B cell (primary cell): Measurements from ENCODE around the gene AGO3.

Experiments
- EZH2 ChIP-seq: IDR thresholded peaks from 2 replicates; pipeline ENCODE4 v1.6.1; 2012; ENCODE audit warnings: borderline replicate concordance, low read depth, mild to moderate bottlenecking, moderate library complexity, low read length; ENCODE audit not compliant: insufficient read depth, poor library complexity, severe bottlenecking
- TF ChIP-seq, protein P1 (sequence below): fragments of 200-600 bp; IDR thresholded peaks from one replicate; pipeline ENCODE4 v1.8.0; 2022; ENCODE audit warnings: antibody characterized with exemption, mild to moderate bottlenecking

DNA sequence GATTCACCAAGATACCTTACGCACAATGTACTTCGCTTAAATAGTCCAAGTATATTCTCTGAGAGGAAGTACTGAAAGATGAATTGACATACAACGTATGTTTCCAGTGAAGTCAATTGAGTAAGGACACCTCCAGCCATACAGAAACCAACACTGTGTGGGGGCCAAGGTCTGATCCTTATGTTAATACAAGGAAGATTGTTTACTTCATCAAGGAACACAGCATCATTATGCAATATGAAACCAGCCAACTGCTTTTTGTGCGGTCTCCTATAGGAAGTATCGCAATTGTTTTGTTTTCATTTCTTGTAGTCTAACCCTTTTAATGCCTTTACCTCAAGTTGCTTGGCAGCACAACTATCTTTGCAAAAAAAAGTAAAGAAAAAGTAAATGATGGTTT is 124.8 kb downstream of the AGO3 start:
- TF ChIP-seq, protein P1, sequence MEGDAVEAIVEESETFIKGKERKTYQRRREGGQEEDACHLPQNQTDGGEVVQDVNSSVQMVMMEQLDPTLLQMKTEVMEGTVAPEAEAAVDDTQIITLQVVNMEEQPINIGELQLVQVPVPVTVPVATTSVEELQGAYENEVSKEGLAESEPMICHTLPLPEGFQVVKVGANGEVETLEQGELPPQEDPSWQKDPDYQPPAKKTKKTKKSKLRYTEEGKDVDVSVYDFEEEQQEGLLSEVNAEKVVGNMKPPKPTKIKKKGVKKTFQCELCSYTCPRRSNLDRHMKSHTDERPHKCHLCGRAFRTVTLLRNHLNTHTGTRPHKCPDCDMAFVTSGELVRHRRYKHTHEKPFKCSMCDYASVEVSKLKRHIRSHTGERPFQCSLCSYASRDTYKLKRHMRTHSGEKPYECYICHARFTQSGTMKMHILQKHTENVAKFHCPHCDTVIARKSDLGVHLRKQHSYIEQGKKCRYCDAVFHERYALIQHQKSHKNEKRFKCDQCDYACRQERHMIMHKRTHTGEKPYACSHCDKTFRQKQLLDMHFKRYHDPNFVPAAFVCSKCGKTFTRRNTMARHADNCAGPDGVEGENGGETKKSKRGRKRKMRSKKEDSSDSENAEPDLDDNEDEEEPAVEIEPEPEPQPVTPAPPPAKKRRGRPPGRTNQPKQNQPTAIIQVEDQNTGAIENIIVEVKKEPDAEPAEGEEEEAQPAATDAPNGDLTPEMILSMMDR = no peak
- no peak for TF ChIP-seq EZH2
